ENCODE measurements around the gene SUSD1. TPM values are rescaled to one million over a fixed set of nuclear protein-coding genes. Genes with fewer than 3 reads are reported as not detected.

The SUSD1 gene
- total and polyA plus RNA-seq, 2 donors (not counting 3 experiments of a cell fraction or from before 2014, with no cell fraction given) = 33.1 to 37.8 TPM

DNA sequence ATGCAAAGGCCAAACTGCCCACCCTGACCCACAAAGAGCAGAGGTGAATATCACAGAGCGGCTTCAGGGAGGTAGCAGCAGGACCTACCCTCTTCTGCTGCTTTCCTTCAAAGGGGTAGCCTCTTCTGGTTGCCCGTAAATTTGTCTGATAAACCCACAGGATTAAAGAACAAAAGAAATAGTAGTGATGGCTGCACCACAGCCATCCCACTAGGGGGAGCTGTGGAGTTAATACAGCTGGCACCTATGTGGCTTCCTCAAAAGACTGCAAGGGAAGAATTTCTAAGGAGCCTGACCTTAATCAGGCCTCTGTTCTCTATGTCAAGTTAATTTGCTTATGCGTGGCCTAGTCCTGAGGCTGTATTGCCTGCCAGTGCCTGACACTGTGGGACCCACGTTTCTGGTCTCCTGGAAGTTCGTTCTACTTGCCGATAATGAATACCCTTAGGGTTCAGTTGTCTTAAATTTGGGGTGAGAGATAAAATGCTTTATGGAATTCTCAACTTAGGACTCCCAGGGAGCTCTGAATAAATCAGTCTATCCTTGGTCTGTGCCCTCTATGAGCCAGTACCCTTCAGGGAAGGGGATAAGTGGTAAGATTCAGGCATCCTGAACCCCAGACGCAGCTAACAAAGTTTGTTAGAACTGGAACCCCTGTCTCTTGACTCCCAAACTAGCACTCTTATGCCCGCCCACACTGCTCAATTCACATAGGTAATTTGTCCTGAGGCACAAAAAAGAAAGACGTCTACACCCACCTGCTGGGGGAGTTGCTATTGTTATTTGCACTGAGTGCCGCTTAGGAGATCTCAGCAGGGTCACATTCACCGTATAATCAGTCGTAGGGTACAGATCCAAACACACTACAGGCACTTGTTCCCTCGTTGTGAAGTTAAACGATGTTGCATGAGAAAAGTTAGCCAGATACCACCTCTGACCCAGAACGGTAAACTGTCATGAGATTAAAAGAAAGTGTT lies 77.1 kb downstream of the SUSD1 start:
- no peaks in the 10 kb centered on the region for H3K4me1 ChIP-seq (ENCODE audit: control insufficient read depth, extremely low read depth, insufficient read depth, low read length)
- intact Hi-C loops (cut with micrococcal nuclease) = loop anchor here (1.0 to 10.0 kb wide), 4 partner anchors 77 to 717 kb away; partner anchors contain the start of gene SUSD1
- H3K36me3 ChIP-seq (ENCODE audit: control insufficient read depth in 2 of 2, extremely low read depth in 1 of 2, insufficient read depth in 2 of 2, low read length in 2 of 2) = no peaks in the 10 kb centered on the region
- no peak overlapping the region for H3K4me2 ChIP-seq (ENCODE audit: insufficient read depth, low read length)
- H3K9ac ChIP-seq (replicated peaks; ENCODE audit: extremely low read depth, insufficient read depth, low read length) = no peak overlapping the region
- DNase-seq (ENCODE audit: low read depth, low spot score) (peak; percentile 76), FAIRE-seq (peak; percentile 64)
- ChIA-PET CTCF (interaction anchor here (0.6 to 4.7 kb wide), 43 partner anchors 9 to 695 kb away, joined by 3 to 81 read pairs (median 4); partner anchors contain the start of genes HSDL2, INIP and PTBP3), POLR2A (no interaction called here)
- no peak overlapping the region for H3K4me3 ChIP-seq (replicated peaks in 1 of 3; ENCODE audit: insufficient read depth in 1 of 3, low read depth in 1 of 3, low read length in 3 of 3)
- H3K27ac ChIP-seq (ENCODE audit: insufficient read depth, low read depth, low read length) = no peak overlapping the region
- no peaks in the 10 kb centered on the region for H3K27me3 ChIP-seq (ENCODE audit: control insufficient read depth in 2 of 2, insufficient read depth in 2 of 2, low read length in 2 of 2)
- no peaks in the 10 kb centered on the region for H4K20me1 ChIP-seq (replicated peaks; ENCODE audit: control insufficient read depth, extremely low read depth, insufficient read depth, low read length)
- dilution Hi-C loops (cut with MboI; ENCODE audit: extremely low pct_ligation_motif_present, low sequenced_read_pairs) = no loop called here
- H2AFZ ChIP-seq (ENCODE audit: low read depth, low read length) = peak overlapping the region; percentile 76
- H3K9me3 ChIP-seq (replicated peaks; ENCODE audit: control insufficient read depth, insufficient read depth, low read length) = no peaks in the 10 kb centered on the region
- H3K9me1 ChIP-seq (replicated peaks; ENCODE audit: control insufficient read depth, extremely low read depth, insufficient read depth, low read length) = no peaks in the 10 kb centered on the region
- TF ChIP-seq, protein P1, sequence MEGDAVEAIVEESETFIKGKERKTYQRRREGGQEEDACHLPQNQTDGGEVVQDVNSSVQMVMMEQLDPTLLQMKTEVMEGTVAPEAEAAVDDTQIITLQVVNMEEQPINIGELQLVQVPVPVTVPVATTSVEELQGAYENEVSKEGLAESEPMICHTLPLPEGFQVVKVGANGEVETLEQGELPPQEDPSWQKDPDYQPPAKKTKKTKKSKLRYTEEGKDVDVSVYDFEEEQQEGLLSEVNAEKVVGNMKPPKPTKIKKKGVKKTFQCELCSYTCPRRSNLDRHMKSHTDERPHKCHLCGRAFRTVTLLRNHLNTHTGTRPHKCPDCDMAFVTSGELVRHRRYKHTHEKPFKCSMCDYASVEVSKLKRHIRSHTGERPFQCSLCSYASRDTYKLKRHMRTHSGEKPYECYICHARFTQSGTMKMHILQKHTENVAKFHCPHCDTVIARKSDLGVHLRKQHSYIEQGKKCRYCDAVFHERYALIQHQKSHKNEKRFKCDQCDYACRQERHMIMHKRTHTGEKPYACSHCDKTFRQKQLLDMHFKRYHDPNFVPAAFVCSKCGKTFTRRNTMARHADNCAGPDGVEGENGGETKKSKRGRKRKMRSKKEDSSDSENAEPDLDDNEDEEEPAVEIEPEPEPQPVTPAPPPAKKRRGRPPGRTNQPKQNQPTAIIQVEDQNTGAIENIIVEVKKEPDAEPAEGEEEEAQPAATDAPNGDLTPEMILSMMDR (IDR thresholded peaks at IDR 0.05; ENCODE audit: extremely low read depth in 1 of 2, insufficient read depth in 1 of 2, low read depth in 1 of 2, low read length in 2 of 2) = peak; percentile 83 to 85
- TF ChIP-seq, protein P2, sequence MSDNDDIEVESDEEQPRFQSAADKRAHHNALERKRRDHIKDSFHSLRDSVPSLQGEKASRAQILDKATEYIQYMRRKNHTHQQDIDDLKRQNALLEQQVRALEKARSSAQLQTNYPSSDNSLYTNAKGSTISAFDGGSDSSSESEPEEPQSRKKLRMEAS (IDR thresholded peaks at IDR 0.05; ENCODE audit: insufficient read depth, insufficient read length) = no peak
- no TSS peak for BruUV-seq (replicated peaks)
- H3K79me2 ChIP-seq (ENCODE audit: control insufficient read depth, insufficient read depth, low read length) = no peaks in the 10 kb centered on the region

All from endothelial cell of umbilical vein (primary cell).